ENCODE data around the gene ADPRM.

- TF ChIP-seq, protein P1, sequence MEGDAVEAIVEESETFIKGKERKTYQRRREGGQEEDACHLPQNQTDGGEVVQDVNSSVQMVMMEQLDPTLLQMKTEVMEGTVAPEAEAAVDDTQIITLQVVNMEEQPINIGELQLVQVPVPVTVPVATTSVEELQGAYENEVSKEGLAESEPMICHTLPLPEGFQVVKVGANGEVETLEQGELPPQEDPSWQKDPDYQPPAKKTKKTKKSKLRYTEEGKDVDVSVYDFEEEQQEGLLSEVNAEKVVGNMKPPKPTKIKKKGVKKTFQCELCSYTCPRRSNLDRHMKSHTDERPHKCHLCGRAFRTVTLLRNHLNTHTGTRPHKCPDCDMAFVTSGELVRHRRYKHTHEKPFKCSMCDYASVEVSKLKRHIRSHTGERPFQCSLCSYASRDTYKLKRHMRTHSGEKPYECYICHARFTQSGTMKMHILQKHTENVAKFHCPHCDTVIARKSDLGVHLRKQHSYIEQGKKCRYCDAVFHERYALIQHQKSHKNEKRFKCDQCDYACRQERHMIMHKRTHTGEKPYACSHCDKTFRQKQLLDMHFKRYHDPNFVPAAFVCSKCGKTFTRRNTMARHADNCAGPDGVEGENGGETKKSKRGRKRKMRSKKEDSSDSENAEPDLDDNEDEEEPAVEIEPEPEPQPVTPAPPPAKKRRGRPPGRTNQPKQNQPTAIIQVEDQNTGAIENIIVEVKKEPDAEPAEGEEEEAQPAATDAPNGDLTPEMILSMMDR (conservative IDR thresholded peaks at IDR 0.05 in 1 of 2, IDR thresholded peaks at IDR 0.05 in 1 of 2; ENCODE audit: extremely low read depth in 1 of 2, insufficient read depth in 1 of 2, low read depth in 1 of 2, low read length in 2 of 2): no peak
- no peak for TF ChIP-seq EZH2 (IDR thresholded peaks at IDR 0.05; ENCODE audit: borderline replicate concordance, low read length)
Observed at GRCh38 chr17:10750210-10750609, 52.8 kb downstream of the ADPRM start.
